ENCODE results near the gene PFAS.

The PFAS gene

DNA sequence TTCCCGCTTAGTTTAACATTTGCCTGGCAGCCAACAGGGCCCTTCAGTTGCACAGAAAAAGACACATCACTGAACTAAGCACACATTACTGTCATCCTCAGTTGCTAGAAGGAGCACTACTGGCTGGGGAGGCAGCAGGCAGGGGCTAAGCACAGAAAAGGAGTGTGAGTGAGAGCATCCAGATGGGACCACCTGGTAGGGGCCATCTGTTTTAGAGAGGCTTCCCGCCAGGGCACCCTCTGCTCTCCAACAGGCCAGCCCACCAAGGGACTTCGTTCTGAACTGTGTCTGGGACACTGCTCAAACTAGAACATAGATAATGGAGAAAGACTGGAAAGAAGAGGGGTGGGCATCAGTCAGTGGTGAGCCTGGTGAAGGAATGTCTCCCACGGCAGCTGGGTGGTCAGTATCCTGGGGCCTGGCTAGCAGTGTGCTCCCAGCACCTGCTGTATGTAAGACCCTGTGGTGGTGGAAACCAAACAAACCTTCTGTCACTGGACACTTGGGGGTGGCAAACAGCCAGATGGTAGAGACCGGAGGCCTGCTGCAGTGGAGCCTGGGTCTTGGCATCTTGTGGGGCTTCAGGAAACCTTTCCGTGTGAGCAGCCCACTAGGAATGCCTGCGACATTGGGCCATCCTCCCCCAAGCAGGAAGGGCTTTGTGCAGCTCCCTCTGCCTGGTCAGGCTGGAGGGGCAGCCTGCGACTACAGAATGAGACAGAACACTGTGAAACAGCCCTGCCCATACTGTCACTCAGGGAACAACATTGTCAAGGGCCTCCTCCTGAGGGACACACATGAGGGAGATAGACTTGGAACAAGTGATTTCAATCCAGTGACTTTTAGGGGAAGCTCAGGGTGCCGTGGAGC, 26.6 kb downstream of the PFAS start:
- intact Hi-C loops (cut with DNase I; ENCODE audit: low total_unique reads) = no loop called here

DNA sequence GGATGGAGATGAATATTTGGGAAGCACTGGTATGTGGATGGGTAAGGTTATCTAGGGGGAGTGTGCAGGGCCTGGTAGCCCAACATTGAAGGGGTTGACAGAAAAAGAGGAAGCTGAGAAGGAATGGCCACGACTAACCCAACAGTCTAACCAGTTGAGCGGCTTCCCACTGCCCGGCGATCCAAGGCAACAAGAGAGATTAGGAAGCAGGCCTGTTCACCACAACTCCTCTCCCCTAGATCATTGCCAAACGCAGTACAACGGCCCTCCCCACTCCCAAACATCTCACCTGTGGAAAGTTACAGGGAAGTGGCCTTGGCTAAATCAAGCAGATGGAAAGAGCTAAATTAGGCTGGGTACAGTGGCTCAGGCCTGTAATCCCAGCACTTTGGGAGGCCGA, 28.2 kb downstream of the PFAS start:
- Histone ChIP-seq H3K4me3 (no peak overlapping the region), H3K36me3 (no peaks in the 10 kb centered on the region), H3K27ac (no peak overlapping the region), H3K27me3 (no peaks in the 10 kb centered on the region), H3K4me1 (no peaks in the 10 kb centered on the region), H3K9me3 (no peaks in the 10 kb centered on the region)
- TF ChIP-seq, protein P1, sequence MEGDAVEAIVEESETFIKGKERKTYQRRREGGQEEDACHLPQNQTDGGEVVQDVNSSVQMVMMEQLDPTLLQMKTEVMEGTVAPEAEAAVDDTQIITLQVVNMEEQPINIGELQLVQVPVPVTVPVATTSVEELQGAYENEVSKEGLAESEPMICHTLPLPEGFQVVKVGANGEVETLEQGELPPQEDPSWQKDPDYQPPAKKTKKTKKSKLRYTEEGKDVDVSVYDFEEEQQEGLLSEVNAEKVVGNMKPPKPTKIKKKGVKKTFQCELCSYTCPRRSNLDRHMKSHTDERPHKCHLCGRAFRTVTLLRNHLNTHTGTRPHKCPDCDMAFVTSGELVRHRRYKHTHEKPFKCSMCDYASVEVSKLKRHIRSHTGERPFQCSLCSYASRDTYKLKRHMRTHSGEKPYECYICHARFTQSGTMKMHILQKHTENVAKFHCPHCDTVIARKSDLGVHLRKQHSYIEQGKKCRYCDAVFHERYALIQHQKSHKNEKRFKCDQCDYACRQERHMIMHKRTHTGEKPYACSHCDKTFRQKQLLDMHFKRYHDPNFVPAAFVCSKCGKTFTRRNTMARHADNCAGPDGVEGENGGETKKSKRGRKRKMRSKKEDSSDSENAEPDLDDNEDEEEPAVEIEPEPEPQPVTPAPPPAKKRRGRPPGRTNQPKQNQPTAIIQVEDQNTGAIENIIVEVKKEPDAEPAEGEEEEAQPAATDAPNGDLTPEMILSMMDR (IDR thresholded peaks at IDR 0.05) = no peak
- intact Hi-C loops (cut with DNase I; ENCODE audit: low total_unique reads) = no loop called here
- DNase-seq = no peak

More for the DNA sequence above, 26.6 kb downstream of the PFAS start:
- H3K4me1 ChIP-seq = no peaks in the 10 kb centered on the region
- H3K36me3 ChIP-seq = peaks cover 0 to 1% (median 0%) of the 10 kb centered on the region in 3 donors
- no peak overlapping the region for H3K27ac ChIP-seq
- TF ChIP-seq, protein P1 (IDR thresholded peaks at IDR 0.05) = no peak
- H3K9me3 ChIP-seq = no peaks in the 10 kb centered on the region
- no peak overlapping the region for H3K4me3 ChIP-seq
- no peaks in the 10 kb centered on the region for H3K27me3 ChIP-seq
- no peak for DNase-seq

DNA sequence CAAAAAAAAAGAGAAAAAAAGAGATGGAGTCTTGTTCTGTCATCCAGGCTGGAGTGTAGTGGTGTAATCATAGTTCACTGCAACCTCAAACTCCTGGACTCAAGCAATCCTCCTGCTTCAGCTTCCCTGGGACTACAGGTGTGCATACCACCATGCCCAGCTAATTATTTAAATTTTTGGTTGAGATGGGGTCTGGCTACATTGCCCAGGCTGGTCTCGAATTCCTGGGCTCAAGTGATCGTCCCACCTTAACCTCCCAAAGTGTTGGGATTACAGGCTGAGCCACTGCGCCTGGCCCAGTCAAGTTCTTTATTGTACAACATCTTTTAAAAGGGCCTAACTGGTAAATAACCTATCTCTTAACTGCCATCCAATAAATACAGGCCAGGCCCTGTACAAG, 33.3 kb downstream of the PFAS start:
- H3K27ac ChIP-seq = no peak overlapping the region
- DNase-seq = no peak
- no peaks in the 10 kb centered on the region for H3K4me1 ChIP-seq
- intact Hi-C loops (cut with DNase I; ENCODE audit: low total_unique reads) = no loop called here
- no peak overlapping the region for H3K4me3 ChIP-seq
- no peaks in the 10 kb centered on the region for H3K9me3 ChIP-seq
- no peaks in the 10 kb centered on the region for H3K36me3 ChIP-seq
- H3K27me3 ChIP-seq = no peaks in the 10 kb centered on the region
- TF ChIP-seq, protein P1 (IDR thresholded peaks at IDR 0.05) = no peak

DNA sequence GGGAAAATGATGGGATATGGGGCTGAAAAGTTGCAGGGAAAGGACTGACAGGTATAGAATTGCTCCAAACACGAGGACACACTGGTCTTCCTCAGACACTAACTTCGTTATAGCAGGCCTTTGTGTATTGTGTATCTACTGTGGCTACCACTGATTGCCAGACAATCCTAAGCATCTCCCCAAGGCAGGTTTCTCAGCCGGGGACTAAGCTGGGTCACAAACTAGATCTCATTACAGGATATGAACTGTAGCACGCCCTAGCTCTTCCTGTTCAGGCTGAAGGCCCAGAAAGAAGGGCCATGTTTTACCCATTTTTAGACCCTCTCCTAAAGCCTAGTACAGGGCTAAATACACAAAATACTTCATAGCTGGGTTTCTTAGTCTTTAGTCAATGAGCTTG, 34.3 kb downstream of the PFAS start:
- TF ChIP-seq, protein P1 (IDR thresholded peaks at IDR 0.05) = no peak
- H3K9me3 ChIP-seq = no peaks in the 10 kb centered on the region
- intact Hi-C loops (cut with DNase I; ENCODE audit: low total_unique reads) = no loop called here
- H3K27ac ChIP-seq = no peak overlapping the region
- no peak for DNase-seq
- no peak overlapping the region for H3K4me3 ChIP-seq
- H3K36me3 ChIP-seq = no peaks in the 10 kb centered on the region
- no peaks in the 10 kb centered on the region for H3K27me3 ChIP-seq
- H3K4me1 ChIP-seq = peaks cover 0 to 7% (median 2%) of the 10 kb centered on the region in 4 donors

DNA sequence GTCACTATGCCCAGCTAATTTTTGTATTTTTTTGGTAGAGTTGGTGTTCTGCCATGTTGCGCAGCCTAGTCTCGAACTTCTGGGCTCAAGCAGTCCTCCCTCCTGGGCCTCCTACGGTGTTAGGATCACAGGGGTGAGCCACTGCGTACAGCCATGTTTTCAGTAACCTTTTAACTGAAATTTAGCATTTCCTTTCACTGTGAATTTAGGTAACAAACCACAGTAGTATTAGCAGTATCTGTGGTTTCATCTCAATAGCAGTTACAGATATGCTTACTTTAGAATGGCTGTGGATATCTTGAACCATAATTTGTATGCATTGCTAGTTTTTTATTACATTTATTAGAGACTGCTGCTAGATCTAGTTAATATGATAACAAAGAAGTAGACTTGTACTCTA, 35.0 kb downstream of the PFAS start:
- TF ChIP-seq, protein P1 (IDR thresholded peaks at IDR 0.05) = no peak
- Histone ChIP-seq H3K4me3 (no peak overlapping the region), H3K27me3 (no peaks in the 10 kb centered on the region), H3K9me3 (no peaks in the 10 kb centered on the region), H3K27ac (no peak overlapping the region), H3K4me1 (peaks cover 0 to 9% (median 4%) of the 10 kb centered on the region in 4 donors), H3K36me3 (no peaks in the 10 kb centered on the region)
- DNase-seq = no peak
- intact Hi-C loops (cut with DNase I; ENCODE audit: low total_unique reads) = no loop called here

All from tibial artery (tissue), 4 donors.